ENCODE measurements around the gene UPF2. TPM values are rescaled to one million over a fixed set of nuclear protein-coding genes. Genes with fewer than 3 reads are reported as not detected.

The UPF2 gene
- total RNA-seq, 4 donors from 2014 or later, result 20.6 to 24.8 (median 21.9) TPM

- intact Hi-C loops (cut with DNase I; ENCODE audit: low total_unique reads), result no loop called here
- no peak overlapping the region for H3K4me3 ChIP-seq (ENCODE audit: low read depth, poor library complexity, severe bottlenecking)
- DNase-seq (ENCODE audit: low spot score in 2 of 2), result no peak
- TF ChIP-seq POLR2A (IDR thresholded peaks at IDR 0.05), result no peak
- no peak for TF ChIP-seq CTCF (IDR thresholded peaks at IDR 0.05)
- 88 to 92% methylated on average over 13 of the region's 13 CpGs for WGBS, 2 donors
These were observed 157.0 kb downstream of the UPF2 start for GRCh38 chr10:11885437-11886137.

- intact Hi-C loops (cut with DNase I; ENCODE audit: low total_unique reads), result no loop called here
- TF ChIP-seq POLR2A (IDR thresholded peaks at IDR 0.05), result no peak
- no peak for TF ChIP-seq CTCF (IDR thresholded peaks at IDR 0.05)
- WGBS, 2 donors, result 69 to 72% methylated on average over 6 to 7 of the region's 7 CpGs
- no peak for DNase-seq (ENCODE audit: low spot score in 2 of 2)
- H3K4me3 ChIP-seq (ENCODE audit: low read depth, poor library complexity, severe bottlenecking), result no peak overlapping the region
These were observed 157.7 kb downstream of the UPF2 start for GRCh38 chr10:11884706-11885423.

GRCh38 chr10:11882646-11883375 is 159.8 kb downstream of the UPF2 start:
- TF ChIP-seq POLR2A (IDR thresholded peaks at IDR 0.05), result no peak
- intact Hi-C loops (cut with DNase I; ENCODE audit: low total_unique reads), result no loop called here

GRCh38 chr10:11881477-11882417 is 160.9 kb downstream of the UPF2 start:
- DNase-seq (ENCODE audit: low spot score in 2 of 2), result no peak
- intact Hi-C loops (cut with DNase I; ENCODE audit: low total_unique reads), result no loop called here
- H3K4me3 ChIP-seq (ENCODE audit: low read depth, poor library complexity, severe bottlenecking), result no peak overlapping the region
- WGBS, 2 donors, result 87 to 88% methylated on average over 21 of the region's 21 CpGs
- TF ChIP-seq POLR2A (IDR thresholded peaks at IDR 0.05) (no peak), CTCF (IDR thresholded peaks at IDR 0.05) (no peak)

More at GRCh38 chr10:11882646-11883375, 159.8 kb downstream of the UPF2 start:
- no peak overlapping the region for H3K4me3 ChIP-seq (ENCODE audit: low read depth, poor library complexity, severe bottlenecking)
- DNase-seq (ENCODE audit: low spot score in 2 of 2), result no peak
- WGBS, 2 donors, result 87 to 88% methylated on average over 14 of the region's 14 CpGs

- no peak for DNase-seq (ENCODE audit: low spot score in 2 of 2)
- intact Hi-C loops (cut with DNase I; ENCODE audit: low total_unique reads), result no loop called here
- no peak overlapping the region for H3K4me3 ChIP-seq (ENCODE audit: low read depth, poor library complexity, severe bottlenecking)
- 77 to 83% methylated on average over 11 of the region's 11 CpGs for WGBS, 2 donors
- TF ChIP-seq CTCF (IDR thresholded peaks at IDR 0.05) (no peak), POLR2A (IDR thresholded peaks at IDR 0.05) (no peak)
These were observed 161.6 kb downstream of the UPF2 start for GRCh38 chr10:11881030-11881476.

Measured in lower leg skin (tissue), 4 donors.